Measurements from ENCODE around the gene RAB11FIP4.

- TF ChIP-seq POLR2A (IDR thresholded peaks at IDR 0.05): no peak
- TF ChIP-seq CTCF (IDR thresholded peaks at IDR 0.05): no peak
- no peak for TF ChIP-seq EP300 (IDR thresholded peaks at IDR 0.05)
- no peak for TF ChIP-seq POLR2AphosphoS5 (IDR thresholded peaks at IDR 0.05)
Observed at GRCh38 chr17:31490019-31490650, 98.7 kb downstream of the RAB11FIP4 start.
